GM19324 (cell line): ENCODE data around the gene SASH3.

Source experiments
- ATAC-seq: cut with Tn5 transposase; IDR thresholded peaks from one replicate; pipeline ENCODE4 v1.9.1; 2021; ENCODE audit warnings: mild to moderate bottlenecking, moderate library complexity; ENCODE audit not compliant: unreplicated experiment, low FRiP score

SASH3 gene

GRCh38 chrX:129802863-129803262 lies 23.1 kb downstream of the SASH3 start:
- ATAC-seq = no peak

- no peak for ATAC-seq
Measured at GRCh38 chrX:129804806-129805205, 25.1 kb downstream of the SASH3 start.

- ATAC-seq = no peak
Measured at GRCh38 chrX:129808158-129808828, 28.5 kb downstream of the SASH3 start.

- ATAC-seq = no peak
Measured at GRCh38 chrX:129808829-129809796, 29.4 kb downstream of the SASH3 start.

- no peak for ATAC-seq
Measured at GRCh38 chrX:129813662-129814368, 34.1 kb downstream of the SASH3 start.

- ATAC-seq = no peak
Measured at GRCh38 chrX:129818123-129818522, 38.4 kb downstream of the SASH3 start.

GRCh38 chrX:129823115-129823514 lies 43.4 kb downstream of the SASH3 start:
- peak; percentile 81 for ATAC-seq

- no peak for ATAC-seq
Measured at GRCh38 chrX:129823522-129823921, 43.8 kb downstream of the SASH3 start.

GRCh38 chrX:129824620-129825019 lies 44.9 kb downstream of the SASH3 start:
- ATAC-seq = no peak

GRCh38 chrX:129825746-129826505 lies 46.2 kb downstream of the SASH3 start:
- ATAC-seq = no peak

- ATAC-seq = no peak
Measured at GRCh38 chrX:129830494-129830893, 50.7 kb downstream of the SASH3 start.

- no peak for ATAC-seq
Measured at GRCh38 chrX:129831091-129831885, 51.5 kb downstream of the SASH3 start.

- no peak for ATAC-seq
Measured at GRCh38 chrX:129833153-129833990, 53.6 kb downstream of the SASH3 start.

- no peak for ATAC-seq
Measured at GRCh38 chrX:129836827-129837226, 57.1 kb downstream of the SASH3 start.

GRCh38 chrX:129840344-129840743 lies 60.6 kb downstream of the SASH3 start:
- ATAC-seq = no peak

- ATAC-seq = no peak
Measured at GRCh38 chrX:129842510-129843208, 62.9 kb downstream of the SASH3 start.

GRCh38 chrX:129843209-129843458 lies 63.4 kb downstream of the SASH3 start:
- no peak for ATAC-seq
